Measurements from ENCODE around the gene NOC2L. TPM values are rescaled to one million over a fixed set of nuclear protein-coding genes. Genes with fewer than 3 reads are reported as not detected.

NOC2L gene
- polyA plus RNA-seq, 1 donor (not counting 4 experiments of a cell fraction or from before 2014, with no cell fraction given), result 51.8 TPM

DNA sequence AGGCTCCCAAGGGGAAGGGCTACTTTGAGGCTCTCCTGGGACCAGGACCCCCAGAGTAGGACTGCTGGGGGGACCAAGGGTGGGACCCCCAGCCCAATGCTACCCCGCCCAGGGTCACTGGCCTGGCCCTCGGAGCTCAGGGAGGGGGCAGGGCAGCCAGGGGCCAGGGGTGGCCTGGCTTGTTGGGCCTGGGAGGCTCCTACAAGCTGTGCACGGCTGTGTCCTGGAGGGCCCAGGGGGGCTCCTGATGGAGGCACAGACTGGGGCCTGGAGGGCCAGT lies 38.6 kb upstream of the NOC2L start:
- Histone ChIP-seq H2AFZ (ENCODE audit: control insufficient read depth, low read length) (no peak overlapping the region), H4K20me1 (ENCODE audit: control insufficient read depth, extremely low read depth, insufficient read depth, low read length) (peaks cover 5% of the 10 kb centered on the region), H3K36me3 (ENCODE audit: control insufficient read depth in 2 of 2, extremely low read depth in 1 of 2, insufficient read depth in 2 of 2, low read length in 2 of 2) (no peaks in the 10 kb centered on the region), H3K4me1 (ENCODE audit: control insufficient read depth, extremely low read depth, insufficient read depth, low read length) (peaks cover 8% of the 10 kb centered on the region), H3K4me2 (ENCODE audit: control insufficient read depth, extremely low read depth, insufficient read depth, low read depth, low read length) (no peak overlapping the region), H3K27me3 (ENCODE audit: control insufficient read depth, extremely low read depth, insufficient read depth, low read length) (peaks cover 28% of the 10 kb centered on the region), H3K9me1 (ENCODE audit: control insufficient read depth, extremely low read depth, insufficient read depth, low read length) (no peaks in the 10 kb centered on the region), H3K9ac (ENCODE audit: control insufficient read depth, extremely low read depth, insufficient read depth, low read length) (no peak overlapping the region), H3K9me3 (ENCODE audit: control insufficient read depth, low read depth, low read length) (no peaks in the 10 kb centered on the region), H3K4me3 (ENCODE audit: control insufficient read depth in 2 of 3, extremely low read depth in 1 of 3, insufficient read depth in 2 of 3, low read depth in 1 of 3, low read length in 3 of 3) (no peak overlapping the region), H3K27ac (ENCODE audit: control insufficient read depth, insufficient read depth, low read length) (no peak overlapping the region), H3K79me2 (ENCODE audit: control insufficient read depth, insufficient read depth, low read length) (no peaks in the 10 kb centered on the region)
- no peak for FAIRE-seq
- TF ChIP-seq, protein P1, sequence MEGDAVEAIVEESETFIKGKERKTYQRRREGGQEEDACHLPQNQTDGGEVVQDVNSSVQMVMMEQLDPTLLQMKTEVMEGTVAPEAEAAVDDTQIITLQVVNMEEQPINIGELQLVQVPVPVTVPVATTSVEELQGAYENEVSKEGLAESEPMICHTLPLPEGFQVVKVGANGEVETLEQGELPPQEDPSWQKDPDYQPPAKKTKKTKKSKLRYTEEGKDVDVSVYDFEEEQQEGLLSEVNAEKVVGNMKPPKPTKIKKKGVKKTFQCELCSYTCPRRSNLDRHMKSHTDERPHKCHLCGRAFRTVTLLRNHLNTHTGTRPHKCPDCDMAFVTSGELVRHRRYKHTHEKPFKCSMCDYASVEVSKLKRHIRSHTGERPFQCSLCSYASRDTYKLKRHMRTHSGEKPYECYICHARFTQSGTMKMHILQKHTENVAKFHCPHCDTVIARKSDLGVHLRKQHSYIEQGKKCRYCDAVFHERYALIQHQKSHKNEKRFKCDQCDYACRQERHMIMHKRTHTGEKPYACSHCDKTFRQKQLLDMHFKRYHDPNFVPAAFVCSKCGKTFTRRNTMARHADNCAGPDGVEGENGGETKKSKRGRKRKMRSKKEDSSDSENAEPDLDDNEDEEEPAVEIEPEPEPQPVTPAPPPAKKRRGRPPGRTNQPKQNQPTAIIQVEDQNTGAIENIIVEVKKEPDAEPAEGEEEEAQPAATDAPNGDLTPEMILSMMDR (optimal IDR thresholded peaks at IDR 0.05 in 1 of 3, IDR thresholded peaks at IDR 0.05 in 1 of 3, conservative IDR thresholded peaks at IDR 0.05 in 1 of 3; ENCODE audit: extremely low read depth in 1 of 3, insufficient read depth in 2 of 3, low read length in 3 of 3), result no peak
- TF ChIP-seq EZH2 (IDR thresholded peaks at IDR 0.05; ENCODE audit: low read length), result no peak
- dilution Hi-C loops (cut with MboI; ENCODE audit: extremely low pct_ligation_motif_present, low sequenced_read_pairs), result no loop called here
- DNase-seq (ENCODE audit: low read depth, low spot score), result no peak

DNA sequence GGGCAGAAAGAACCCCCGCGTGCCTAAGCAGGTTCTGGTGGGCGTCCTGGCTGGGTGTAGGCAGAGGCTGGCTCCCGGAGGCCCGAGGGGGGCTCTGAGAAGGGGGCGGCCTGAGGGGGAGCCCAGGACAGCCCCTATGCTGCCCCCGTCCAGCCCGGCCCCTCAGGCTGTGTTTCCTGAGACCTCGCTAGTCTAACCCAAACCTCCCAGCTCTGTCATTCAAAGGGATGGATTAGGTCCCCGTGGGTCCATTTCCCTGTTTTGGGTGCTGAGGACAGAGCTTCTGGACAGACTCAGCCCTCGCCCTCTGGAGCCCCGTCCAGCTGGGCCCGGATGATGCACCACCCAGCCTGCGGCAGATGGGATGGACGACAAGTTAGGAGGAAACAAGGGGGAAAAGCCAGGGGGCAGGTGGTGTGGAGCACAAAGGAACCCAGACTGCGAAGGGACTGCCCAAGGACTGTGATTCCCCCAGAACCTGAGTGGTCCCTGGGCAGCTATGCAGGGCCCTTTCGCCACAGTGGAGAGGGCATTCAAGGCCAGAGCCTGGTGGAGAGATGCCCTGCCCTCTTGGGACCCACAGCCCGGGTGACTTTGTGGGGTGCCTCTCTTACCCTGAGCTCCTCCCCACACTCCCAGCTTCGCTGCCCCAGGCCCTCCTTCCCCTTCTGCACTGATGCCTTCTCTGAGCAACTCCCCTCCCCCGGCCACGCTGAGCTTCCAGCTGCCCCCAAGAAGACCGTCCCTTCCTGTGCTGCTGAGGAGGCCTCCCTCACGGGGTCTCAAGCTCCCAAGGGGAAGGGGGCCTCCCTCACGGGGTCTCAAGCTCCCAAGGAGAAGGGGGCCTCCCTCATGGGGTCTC lies 38.0 kb upstream of the NOC2L start:
- DNase-seq (ENCODE audit: low read depth, low spot score) (no peak), FAIRE-seq (no peak)
- H4K20me1 ChIP-seq (ENCODE audit: control insufficient read depth, extremely low read depth, insufficient read depth, low read length), result peaks cover 5% of the 10 kb centered on the region
- H3K9ac ChIP-seq (ENCODE audit: control insufficient read depth, extremely low read depth, insufficient read depth, low read length), result no peak overlapping the region
- H3K4me1 ChIP-seq (ENCODE audit: control insufficient read depth, extremely low read depth, insufficient read depth, low read length), result peaks cover 8% of the 10 kb centered on the region
- TF ChIP-seq EZH2 (IDR thresholded peaks at IDR 0.05; ENCODE audit: low read length), result no peak
- TF ChIP-seq, protein P1 (optimal IDR thresholded peaks at IDR 0.05 in 1 of 3, IDR thresholded peaks at IDR 0.05 in 1 of 3, conservative IDR thresholded peaks at IDR 0.05 in 1 of 3; ENCODE audit: extremely low read depth in 1 of 3, insufficient read depth in 2 of 3, low read length in 3 of 3), result no peak
- dilution Hi-C loops (cut with MboI; ENCODE audit: extremely low pct_ligation_motif_present, low sequenced_read_pairs), result no loop called here
- H3K9me1 ChIP-seq (ENCODE audit: control insufficient read depth, extremely low read depth, insufficient read depth, low read length), result no peaks in the 10 kb centered on the region
- no peak overlapping the region for H2AFZ ChIP-seq (ENCODE audit: control insufficient read depth, low read length)
- no peak overlapping the region for H3K4me3 ChIP-seq (ENCODE audit: control insufficient read depth in 2 of 3, extremely low read depth in 1 of 3, insufficient read depth in 2 of 3, low read depth in 1 of 3, low read length in 3 of 3)
- no peak overlapping the region for H3K27ac ChIP-seq (ENCODE audit: control insufficient read depth, insufficient read depth, low read length)
- no peak overlapping the region for H3K4me2 ChIP-seq (ENCODE audit: control insufficient read depth, extremely low read depth, insufficient read depth, low read depth, low read length)
- no peaks in the 10 kb centered on the region for H3K9me3 ChIP-seq (ENCODE audit: control insufficient read depth, low read depth, low read length)
- H3K27me3 ChIP-seq (ENCODE audit: control insufficient read depth, extremely low read depth, insufficient read depth, low read length), result peaks cover 28% of the 10 kb centered on the region
- H3K36me3 ChIP-seq (ENCODE audit: control insufficient read depth in 2 of 2, extremely low read depth in 1 of 2, insufficient read depth in 2 of 2, low read length in 2 of 2), result no peaks in the 10 kb centered on the region
- H3K79me2 ChIP-seq (ENCODE audit: control insufficient read depth, insufficient read depth, low read length), result no peaks in the 10 kb centered on the region

All from keratinocyte (primary cell).